ENCODE measurements around the gene SFRP2.

Gene SFRP2

GRCh38 chr4:153789741-153790499, 1.0 kb upstream of the SFRP2 start:
- Histone ChIP-seq H3K27ac (replicated peaks) (no peak overlapping the region), H3K4me3 (replicated peaks; ENCODE audit: insufficient read depth, low read length) (no peak overlapping the region), H3K27me3 (ENCODE audit: insufficient read depth, poor library complexity, severe bottlenecking) (peaks cover 89% of the 10 kb centered on the region)
- no peak for DNase-seq (ENCODE audit: low read depth in 1 of 2, low spot score in 1 of 2)
- TF ChIP-seq REST (IDR thresholded peaks at IDR 0.05; ENCODE audit: insufficient replicate concordance, low read depth) (no peak), CTCF (IDR thresholded peaks at IDR 0.05; ENCODE audit: insufficient read depth, low read length) (no peak), POLR2AphosphoS5 (IDR thresholded peaks at IDR 0.05; ENCODE audit: low read depth) (no peak), SPI1 (IDR thresholded peaks at IDR 0.05; ENCODE audit: borderline replicate concordance, low read depth) (no peak), GABPA (IDR thresholded peaks at IDR 0.05; ENCODE audit: low read depth) (no peak)

GRCh38 chr4:153788051-153788412, 851 bp downstream of the SFRP2 start:
- Histone ChIP-seq H3K4me3 (replicated peaks; ENCODE audit: insufficient read depth, low read length) (no peak overlapping the region), H3K27me3 (ENCODE audit: insufficient read depth, poor library complexity, severe bottlenecking) (peaks cover 86% of the 10 kb centered on the region), H3K27ac (replicated peaks) (no peak overlapping the region)
- TF ChIP-seq CTCF (IDR thresholded peaks at IDR 0.05; ENCODE audit: insufficient read depth, low read length) = no peak
- no peak for TF ChIP-seq SPI1 (IDR thresholded peaks at IDR 0.05; ENCODE audit: borderline replicate concordance, low read depth)
- no peak for TF ChIP-seq GABPA (IDR thresholded peaks at IDR 0.05; ENCODE audit: low read depth)
- TF ChIP-seq REST (IDR thresholded peaks at IDR 0.05; ENCODE audit: insufficient replicate concordance, low read depth) = no peak
- no peak for TF ChIP-seq POLR2AphosphoS5 (IDR thresholded peaks at IDR 0.05; ENCODE audit: low read depth)
- DNase-seq (ENCODE audit: low read depth in 1 of 2, low spot score in 1 of 2) = no peak

- no peak for TF ChIP-seq SPI1 (IDR thresholded peaks at IDR 0.05; ENCODE audit: borderline replicate concordance, low read depth)
- TF ChIP-seq POLR2AphosphoS5 (IDR thresholded peaks at IDR 0.05; ENCODE audit: low read depth) = no peak
- no peak for TF ChIP-seq GABPA (IDR thresholded peaks at IDR 0.05; ENCODE audit: low read depth)
- TF ChIP-seq CTCF (IDR thresholded peaks at IDR 0.05; ENCODE audit: insufficient read depth, low read length) = no peak
- no peak for TF ChIP-seq REST (IDR thresholded peaks at IDR 0.05; ENCODE audit: insufficient replicate concordance, low read depth)
- Histone ChIP-seq H3K27me3 (ENCODE audit: insufficient read depth, poor library complexity, severe bottlenecking) (peaks cover 82% of the 10 kb centered on the region), H3K4me3 (replicated peaks; ENCODE audit: insufficient read depth, low read length) (no peak overlapping the region), H3K27ac (replicated peaks) (no peak overlapping the region)
- no peak for DNase-seq (ENCODE audit: low read depth in 1 of 2, low spot score in 1 of 2)
Measured at GRCh38 chr4:153787575-153787974, 1.3 kb downstream of the SFRP2 start.
